ENCODE measurements around the gene SRCIN1. TPM values are rescaled to one million over a fixed set of nuclear protein-coding genes. Genes with fewer than 3 reads are reported as not detected.

SRCIN1 gene
- total RNA-seq, 1 experiment from 2014 or later, result 6.9 TPM

DNA sequence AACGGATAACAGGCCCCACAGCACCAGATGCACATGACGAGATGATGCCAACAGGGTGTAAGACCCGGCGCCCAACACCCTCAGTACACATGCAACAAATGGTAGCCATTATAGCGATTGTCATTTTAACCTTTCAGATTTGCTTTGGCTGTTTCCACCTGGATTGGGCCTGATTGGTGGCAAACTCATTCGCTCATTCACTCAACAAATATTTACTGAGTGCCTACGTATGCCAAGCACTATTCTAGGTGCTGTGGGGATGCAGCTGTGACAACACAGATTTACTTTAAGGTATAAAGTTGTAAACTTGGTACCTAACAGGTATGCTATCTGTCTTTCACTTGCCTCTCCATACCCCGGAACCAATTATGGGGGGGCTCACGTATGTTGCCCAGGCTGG lies 66.8 kb downstream of the SRCIN1 start:
- Histone ChIP-seq H3K4me1 (ENCODE audit: insufficient read depth, low read length) (no peaks in the 10 kb centered on the region), H3K9me3 (ENCODE audit: control insufficient read depth, low read depth, low read length) (no peaks in the 10 kb centered on the region), H3K23ac (ENCODE audit: insufficient read length, low read depth, low read length) (no peak overlapping the region), H3K79me1 (ENCODE audit: insufficient read depth, low read depth, low read length, poor library complexity, severe bottlenecking) (no peaks in the 10 kb centered on the region), H3K27me3 (ENCODE audit: insufficient read depth, low read length) (no peaks in the 10 kb centered on the region), H2BK120ac (ENCODE audit: low read depth, low read length, poor library complexity, severe bottlenecking) (no peak overlapping the region), H3K56ac (ENCODE audit: insufficient read length, low read depth, low read length) (no peak overlapping the region), H3K79me2 (ENCODE audit: insufficient read depth, low read length) (no peaks in the 10 kb centered on the region), H3K23me2 (ENCODE audit: insufficient read length, low read depth, low read length, poor library complexity, severe bottlenecking) (no peaks in the 10 kb centered on the region), H3T11ph (ENCODE audit: low read length) (no peak overlapping the region), H2BK12ac (ENCODE audit: insufficient read length, low read depth, low read length) (no peak overlapping the region), H2AK5ac (ENCODE audit: insufficient read length, low read length) (no peak overlapping the region), H4K91ac (ENCODE audit: insufficient read length, low read depth, low read length) (no peak overlapping the region), H3K27ac (ENCODE audit: insufficient read length, low read depth, low read length) (no peak overlapping the region), H3K18ac (ENCODE audit: insufficient read length, low read depth, low read length) (no peak overlapping the region), H2AFZ (ENCODE audit: low read length) (no peak overlapping the region), H2BK15ac (ENCODE audit: low read depth, low read length) (no peak overlapping the region), H2BK5ac (ENCODE audit: insufficient read length, low read length) (no peak overlapping the region), H2BK20ac (ENCODE audit: low read depth, low read length, poor library complexity, severe bottlenecking) (no peak overlapping the region), H4K5ac (ENCODE audit: insufficient read length, low read depth, low read length) (no peak overlapping the region), H3K4ac (ENCODE audit: low read depth, low read length) (no peak overlapping the region), H3K14ac (ENCODE audit: insufficient read depth, low read length) (no peak overlapping the region), H3K4me2 (ENCODE audit: insufficient read depth, insufficient read length, low read length) (no peak overlapping the region), H3K9ac (ENCODE audit: extremely low read depth, insufficient read length, low read length) (no peak overlapping the region), H4K8ac (replicated peaks; ENCODE audit: insufficient read length, low read depth, low read length) (no peak overlapping the region), H4K20me1 (ENCODE audit: control insufficient read depth, insufficient read depth, insufficient read length) (no peaks in the 10 kb centered on the region)
- WGBS (ENCODE audit: extremely low coverage, insufficient read length, low lambda C conversion rate), result no CpG with 5 or more reads among the region's 9 CpGs
- Mint-ChIP-seq H3K9me3 (no peaks in the 10 kb centered on the region), H3K27me3 (ENCODE audit: low read depth) (peaks cover 27% of the 10 kb centered on the region), H3K36me3 (ENCODE audit: insufficient read depth in 1 of 3, low read depth in 3 of 3) (no peaks in the 10 kb centered on the region; a peak in 1 of 7 replicates), H3K4me1 (peaks cover 15 to 42% of the 10 kb centered on the region in 2 experiments), H3K4me3 (no peak overlapping the region), H3K27ac (no peak overlapping the region; a peak in 1 of 7 replicates)
- TF ChIP-seq, protein P1, sequence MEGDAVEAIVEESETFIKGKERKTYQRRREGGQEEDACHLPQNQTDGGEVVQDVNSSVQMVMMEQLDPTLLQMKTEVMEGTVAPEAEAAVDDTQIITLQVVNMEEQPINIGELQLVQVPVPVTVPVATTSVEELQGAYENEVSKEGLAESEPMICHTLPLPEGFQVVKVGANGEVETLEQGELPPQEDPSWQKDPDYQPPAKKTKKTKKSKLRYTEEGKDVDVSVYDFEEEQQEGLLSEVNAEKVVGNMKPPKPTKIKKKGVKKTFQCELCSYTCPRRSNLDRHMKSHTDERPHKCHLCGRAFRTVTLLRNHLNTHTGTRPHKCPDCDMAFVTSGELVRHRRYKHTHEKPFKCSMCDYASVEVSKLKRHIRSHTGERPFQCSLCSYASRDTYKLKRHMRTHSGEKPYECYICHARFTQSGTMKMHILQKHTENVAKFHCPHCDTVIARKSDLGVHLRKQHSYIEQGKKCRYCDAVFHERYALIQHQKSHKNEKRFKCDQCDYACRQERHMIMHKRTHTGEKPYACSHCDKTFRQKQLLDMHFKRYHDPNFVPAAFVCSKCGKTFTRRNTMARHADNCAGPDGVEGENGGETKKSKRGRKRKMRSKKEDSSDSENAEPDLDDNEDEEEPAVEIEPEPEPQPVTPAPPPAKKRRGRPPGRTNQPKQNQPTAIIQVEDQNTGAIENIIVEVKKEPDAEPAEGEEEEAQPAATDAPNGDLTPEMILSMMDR (conservative IDR thresholded peaks at IDR 0.05), result no peak
- DNase-seq, result no peak

Data from H9 (cell line).